HCT116 (cell line): Measurements from ENCODE around the gene HPCAL4. TPM values are rescaled to one million over a fixed set of nuclear protein-coding genes. Genes with fewer than 3 reads are reported as not detected.

Experiments
- ATAC-seq: fragments of 200-7000 bp; cut with Tn5 transposase; 2 replicates; pipeline ENCODE4 v1.9.1; 2020; ENCODE audit warnings: mild to moderate bottlenecking, moderate library complexity
- BruUV-seq: library from RNA; stranded (reverse); fragments of 400-500 nt; replicated peaks from 2 replicates; lab custom pipeline; 2021; lab: Mats Ljungman, UMichigan
- CTCF ChIA-PET: fragments of 300-600 bp; sonication (Branson Sonifier 250); formaldehyde crosslinking; loops from one replicate; lab custom pipeline; 2021; ENCODE audit warnings: antibody characterized with exemption; lab: Charles Lee
- POLR2A ChIA-PET: fragments of 300-600, 350-600 bp; sonication (Branson Sonifier 250); formaldehyde crosslinking; loops from one replicate; lab custom pipeline; 2021; ENCODE audit warnings: antibody characterized with exemption; lab: Charles Lee
- RAD21 ChIA-PET, 2 experiments: fragments of 300-600 bp; sonication (Branson Sonifier 250); formaldehyde crosslinking; loops; one replicate each; lab custom pipeline; 2023; ENCODE audit warnings: low total read pairs in 2 of 2; ENCODE audit not compliant: uncharacterized antibody in 2 of 2, unreplicated experiment in 2 of 2, low non-redundant PET in 1 of 2; lab: Charles Lee
- DNase-seq: peaks from one replicate; pipeline ENCODE4 v3.0.0-alpha.2; 2010; ENCODE audit warnings: low read depth, low spot score
- H2AFZ ChIP-seq: fragments of 200-600 bp; shearing (Covaris generic), sonication (generic); 2 replicates; pipeline ENCODE4 v1.6.1; 2017; ENCODE audit warnings: low read depth, mixed run types, mixed read lengths, antibody characterized with exemption, low read length; ENCODE audit not compliant: poor library complexity, severe bottlenecking
- H3K27ac ChIP-seq: 2 replicates; pipeline ENCODE4 v1.5.1; 2012; ENCODE audit warnings: low read depth, low read length
- H3K27me3 ChIP-seq: fragments of 200-600 bp; sonication (generic); 2 replicates; pipeline ENCODE4 v1.6.1; 2016; ENCODE audit warnings: mixed run types, low read length, mixed read lengths; ENCODE audit not compliant: insufficient read depth
- H3K36me3 ChIP-seq, 2 experiments: fragments of 200-500 bp in 1 of 2; fragments of 200-600 bp in 1 of 2; sonication (Bioruptor generic) in 1 of 2; sonication (generic) in 1 of 2; 2 replicates each; pipeline versions ENCODE4 v1.5.1 to v1.6.1; 2014 to 2016; ENCODE audit warnings: low read length in 2 of 2, inconsistent platforms in 1 of 2, mixed read lengths in 1 of 2, mixed run types in 1 of 2; ENCODE audit not compliant: insufficient read depth in 2 of 2, control insufficient read depth in 1 of 2
- H3K4me1 ChIP-seq, 2 experiments: fragments of 200-600 bp in 1 of 2; sonication (generic) in 1 of 2; 2 replicates each; pipeline versions ENCODE4 v1.5.1 to v1.6.1; 2012 to 2017; ENCODE audit warnings: low read length in 2 of 2, inconsistent platforms in 1 of 2, mild to moderate bottlenecking in 1 of 2, mixed read lengths in 1 of 2, mixed run types in 1 of 2, moderate library complexity in 1 of 2; ENCODE audit not compliant: insufficient read depth in 2 of 2, control insufficient read depth in 1 of 2
- H3K4me2 ChIP-seq: fragments of 200-600 bp; sonication (generic); 2 replicates; pipeline ENCODE4 v1.6.1; 2017; ENCODE audit warnings: mixed run types, low read length, mixed read lengths
- H3K4me3 ChIP-seq, 2 experiments: fragments of 200-600 bp in 1 of 2; sonication (generic) in 1 of 2; replicated peaks in 1 of 2; 2 replicates each; pipeline ENCODE4 v1.5.1; 2011 to 2016; ENCODE audit warnings: low read length in 2 of 2, control low read depth in 1 of 2, low read depth in 1 of 2, mild to moderate bottlenecking in 1 of 2, mixed read lengths in 1 of 2, mixed run types in 1 of 2
- H3K79me2 ChIP-seq: fragments of 200-600 bp; sonication (generic); 2 replicates; pipeline ENCODE4 v1.6.1; 2017; ENCODE audit warnings: mild to moderate bottlenecking, mixed run types, low read length, moderate library complexity, mixed read lengths; ENCODE audit not compliant: insufficient read depth
- H3K9ac ChIP-seq: fragments of 200-600 bp; sonication (generic); 2 replicates; pipeline ENCODE4 v1.6.1; 2016; ENCODE audit warnings: low read length, mixed read lengths
- H3K9me2 ChIP-seq: fragments of 200-600 bp; sonication (generic), shearing (Covaris generic); 2 replicates; pipeline ENCODE4 v1.6.1; 2017; ENCODE audit warnings: mixed run types, mild to moderate bottlenecking, moderate library complexity; ENCODE audit not compliant: insufficient read depth
- H3K9me3 ChIP-seq, 2 experiments: fragments of 200-500 bp in 1 of 2; fragments of 200-600 bp in 1 of 2; sonication (Bioruptor generic) in 1 of 2; sonication (generic) in 1 of 2; 2 replicates each; pipeline ENCODE4 v1.6.1; 2014 to 2017; ENCODE audit warnings: low read length in 2 of 2, mixed read lengths in 2 of 2, inconsistent platforms in 1 of 2, low read depth in 1 of 2, mild to moderate bottlenecking in 1 of 2, mixed run types in 1 of 2, moderate library complexity in 1 of 2; ENCODE audit not compliant: control insufficient read depth in 1 of 2, insufficient read depth in 1 of 2
- H4K20me1 ChIP-seq: fragments of 200-600 bp; sonication (generic), shearing (Covaris generic); 2 replicates; pipeline ENCODE4 v1.6.1; 2017; ENCODE audit warnings: mixed run types, mild to moderate bottlenecking, moderate library complexity; ENCODE audit not compliant: insufficient read depth
- CBX3 ChIP-seq: IDR thresholded peaks from 2 replicates; pipeline ENCODE4 v1.6.1; 2012; ENCODE audit warnings: low read depth
- CEBPB ChIP-seq: IDR thresholded peaks from 2 replicates; pipeline ENCODE4 v1.6.1; 2012; ENCODE audit warnings: low read depth
- EGR1 ChIP-seq: IDR thresholded peaks from 2 replicates; pipeline ENCODE4 v1.6.1; 2012; ENCODE audit warnings: low read depth
- ELF1 ChIP-seq: IDR thresholded peaks from 2 replicates; pipeline ENCODE4 v1.6.1; 2012; ENCODE audit warnings: low read depth, borderline replicate concordance
- POLR2AphosphoS5 ChIP-seq: IDR thresholded peaks from 2 replicates; pipeline ENCODE4 v1.6.1; 2011; ENCODE audit warnings: mild to moderate bottlenecking, low read depth, low read length, moderate library complexity
- RAD21 ChIP-seq: IDR thresholded peaks from 2 replicates; pipeline ENCODE4 v1.6.1; 2012; ENCODE audit warnings: low read depth, mild to moderate bottlenecking
- SIN3A ChIP-seq: IDR thresholded peaks from 2 replicates; pipeline ENCODE4 v1.6.1; 2012; ENCODE audit warnings: low read depth
- SP1 ChIP-seq: IDR thresholded peaks from 2 replicates; pipeline ENCODE4 v1.6.1; 2012; ENCODE audit warnings: low read depth
- intact Hi-C: fragments of 100-400 bp; cut with micrococcal nuclease; formaldehyde crosslinking; loops from 2 replicates; pipeline ENCODE4 v1.10.0; 2022
- total RNA-seq: library from RNA; stranded (reverse); gene quantifications from one replicate; pipeline ENCODE4 v1.2.1, GENCODE V29; 2021; ENCODE audit not compliant: unreplicated experiment
- TF ChIP-seq, protein P1 (sequence below): IDR thresholded peaks from 2 replicates; pipeline ENCODE4 v1.6.1; 2011; ENCODE audit warnings: mild to moderate bottlenecking, low read length, moderate library complexity; ENCODE audit not compliant: insufficient replicate concordance; ENCODE audit errors: extremely low read depth
- TF ChIP-seq, protein P2 (sequence below): IDR thresholded peaks from 2 replicates; pipeline ENCODE4 v1.6.1; 2012
- TF ChIP-seq, protein P3 (sequence below): IDR thresholded peaks from 2 replicates; pipeline ENCODE4 v1.6.1; 2012; ENCODE audit warnings: low read depth

HPCAL4 gene
- total RNA-seq, 1 experiment from 2014 or later = 5.2 TPM

DNA sequence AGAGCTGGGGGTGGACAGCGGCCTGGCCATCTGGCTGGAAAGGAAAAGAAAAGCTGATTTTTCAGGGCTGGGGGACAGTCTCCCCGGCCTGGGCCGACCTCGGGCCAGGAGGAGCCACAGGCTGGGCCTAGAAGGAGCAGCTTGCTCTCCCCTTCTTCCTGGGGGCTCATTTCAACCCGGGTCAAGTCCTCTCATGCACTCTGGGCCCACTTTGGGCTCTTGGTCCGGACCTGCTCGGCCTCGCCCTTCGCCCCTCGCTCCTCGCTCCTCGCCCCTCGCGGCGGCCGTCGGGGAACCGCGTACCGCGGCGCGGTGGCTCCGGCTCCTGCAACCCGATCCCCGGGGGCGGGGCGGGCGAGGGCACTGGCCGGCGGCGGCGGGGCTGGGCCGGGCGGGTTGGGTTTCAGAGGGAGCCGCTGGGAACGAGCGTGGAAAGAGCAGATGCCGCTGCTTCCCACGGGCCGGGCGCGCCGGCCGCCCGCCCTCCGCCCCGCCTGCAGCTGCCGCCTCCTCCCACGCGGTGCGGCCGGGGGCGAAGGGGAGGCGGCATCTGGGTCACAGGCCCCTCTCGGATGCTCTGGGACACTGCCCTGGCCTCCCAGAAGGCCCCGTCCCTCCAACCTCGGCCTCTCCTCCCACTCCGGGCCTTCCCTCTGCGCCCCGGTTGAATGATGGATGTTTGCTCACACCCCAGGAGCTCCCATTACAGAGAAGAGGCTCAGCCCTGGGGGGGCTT lies 58.4 kb downstream of the HPCAL4 start (continued):
- TF ChIP-seq, protein P1, sequence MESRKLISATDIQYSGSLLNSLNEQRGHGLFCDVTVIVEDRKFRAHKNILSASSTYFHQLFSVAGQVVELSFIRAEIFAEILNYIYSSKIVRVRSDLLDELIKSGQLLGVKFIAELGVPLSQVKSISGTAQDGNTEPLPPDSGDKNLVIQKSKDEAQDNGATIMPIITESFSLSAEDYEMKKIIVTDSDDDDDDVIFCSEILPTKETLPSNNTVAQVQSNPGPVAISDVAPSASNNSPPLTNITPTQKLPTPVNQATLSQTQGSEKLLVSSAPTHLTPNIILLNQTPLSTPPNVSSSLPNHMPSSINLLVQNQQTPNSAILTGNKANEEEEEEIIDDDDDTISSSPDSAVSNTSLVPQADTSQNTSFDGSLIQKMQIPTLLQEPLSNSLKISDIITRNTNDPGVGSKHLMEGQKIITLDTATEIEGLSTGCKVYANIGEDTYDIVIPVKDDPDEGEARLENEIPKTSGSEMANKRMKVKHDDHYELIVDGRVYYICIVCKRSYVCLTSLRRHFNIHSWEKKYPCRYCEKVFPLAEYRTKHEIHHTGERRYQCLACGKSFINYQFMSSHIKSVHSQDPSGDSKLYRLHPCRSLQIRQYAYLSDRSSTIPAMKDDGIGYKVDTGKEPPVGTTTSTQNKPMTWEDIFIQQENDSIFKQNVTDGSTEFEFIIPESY = no peak

DNA sequence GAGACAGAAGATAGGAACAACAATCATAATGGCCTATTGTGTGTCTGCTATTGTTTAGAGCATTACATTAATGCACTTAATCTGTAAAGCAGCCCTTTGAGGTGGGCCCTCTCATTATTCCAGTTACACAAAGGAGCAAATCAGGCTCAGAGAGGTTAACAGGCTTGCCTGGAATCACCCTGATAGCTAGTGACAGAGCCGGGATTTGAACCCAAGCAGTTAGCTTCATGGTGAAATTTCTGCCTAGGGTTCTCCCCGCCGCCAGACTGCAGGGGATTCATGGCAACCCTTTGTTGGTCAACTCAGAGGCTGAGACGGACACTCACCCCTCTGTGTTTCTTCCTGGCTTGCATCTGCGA lies 58.9 kb downstream of the HPCAL4 start:
- Histone ChIP-seq H3K9me2 (no peaks in the 10 kb centered on the region), H3K9me3 (no peaks in the 10 kb centered on the region), H3K27ac (no peak overlapping the region), H3K36me3 (peaks cover 0 to 4% of the 10 kb centered on the region in 2 experiments; a peak in 2 of 4 replicates), H3K27me3 (no peaks in the 10 kb centered on the region), H3K79me2 (no peaks in the 10 kb centered on the region), H3K9ac (no peak overlapping the region), H3K4me1 (no peaks in the 10 kb centered on the region), H4K20me1 (no peaks in the 10 kb centered on the region), H3K4me3 (no peak overlapping the region), H2AFZ (no peak overlapping the region), H3K4me2 (no peak overlapping the region)
- BruUV-seq = no TSS peak
- ChIA-PET RAD21 (no interaction called here), CTCF (no interaction called here), POLR2A (no interaction called here)
- DNase-seq (no peak), ATAC-seq (no peak)
- intact Hi-C loops = no loop called here
- no peak for TF ChIP-seq SIN3A
- no peak for TF ChIP-seq CBX3
- no peak for TF ChIP-seq EGR1
- TF ChIP-seq POLR2AphosphoS5 = no peak
- TF ChIP-seq CEBPB = no peak
- no peak for TF ChIP-seq SP1
- TF ChIP-seq, protein P2, sequence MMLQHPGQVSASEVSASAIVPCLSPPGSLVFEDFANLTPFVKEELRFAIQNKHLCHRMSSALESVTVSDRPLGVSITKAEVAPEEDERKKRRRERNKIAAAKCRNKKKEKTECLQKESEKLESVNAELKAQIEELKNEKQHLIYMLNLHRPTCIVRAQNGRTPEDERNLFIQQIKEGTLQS = no peak
- TF ChIP-seq, protein P3, sequence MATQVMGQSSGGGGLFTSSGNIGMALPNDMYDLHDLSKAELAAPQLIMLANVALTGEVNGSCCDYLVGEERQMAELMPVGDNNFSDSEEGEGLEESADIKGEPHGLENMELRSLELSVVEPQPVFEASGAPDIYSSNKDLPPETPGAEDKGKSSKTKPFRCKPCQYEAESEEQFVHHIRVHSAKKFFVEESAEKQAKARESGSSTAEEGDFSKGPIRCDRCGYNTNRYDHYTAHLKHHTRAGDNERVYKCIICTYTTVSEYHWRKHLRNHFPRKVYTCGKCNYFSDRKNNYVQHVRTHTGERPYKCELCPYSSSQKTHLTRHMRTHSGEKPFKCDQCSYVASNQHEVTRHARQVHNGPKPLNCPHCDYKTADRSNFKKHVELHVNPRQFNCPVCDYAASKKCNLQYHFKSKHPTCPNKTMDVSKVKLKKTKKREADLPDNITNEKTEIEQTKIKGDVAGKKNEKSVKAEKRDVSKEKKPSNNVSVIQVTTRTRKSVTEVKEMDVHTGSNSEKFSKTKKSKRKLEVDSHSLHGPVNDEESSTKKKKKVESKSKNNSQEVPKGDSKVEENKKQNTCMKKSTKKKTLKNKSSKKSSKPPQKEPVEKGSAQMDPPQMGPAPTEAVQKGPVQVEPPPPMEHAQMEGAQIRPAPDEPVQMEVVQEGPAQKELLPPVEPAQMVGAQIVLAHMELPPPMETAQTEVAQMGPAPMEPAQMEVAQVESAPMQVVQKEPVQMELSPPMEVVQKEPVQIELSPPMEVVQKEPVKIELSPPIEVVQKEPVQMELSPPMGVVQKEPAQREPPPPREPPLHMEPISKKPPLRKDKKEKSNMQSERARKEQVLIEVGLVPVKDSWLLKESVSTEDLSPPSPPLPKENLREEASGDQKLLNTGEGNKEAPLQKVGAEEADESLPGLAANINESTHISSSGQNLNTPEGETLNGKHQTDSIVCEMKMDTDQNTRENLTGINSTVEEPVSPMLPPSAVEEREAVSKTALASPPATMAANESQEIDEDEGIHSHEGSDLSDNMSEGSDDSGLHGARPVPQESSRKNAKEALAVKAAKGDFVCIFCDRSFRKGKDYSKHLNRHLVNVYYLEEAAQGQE = no peak
- no peak for TF ChIP-seq ELF1
- no peak for TF ChIP-seq RAD21
